CD4-positive, alpha-beta memory T cell (primary cell): ENCODE measurements around the gene TRIM71. TPM values are rescaled to one million over a fixed set of nuclear protein-coding genes. Genes with fewer than 3 reads are reported as not detected.
"Not testable (repeated sequence)": the region's sequence is repeated elsewhere in the genome, so short reads cannot be mapped to it uniquely, and the experiment has no call there.

Experiments used
- CTCF ChIA-PET: fragments of 350-600 bp; sonication (Branson Sonifier 250); formaldehyde crosslinking; loops from one replicate; lab custom pipeline; 2021; ENCODE audit warnings: inconsistent platforms; ENCODE audit not compliant: partially characterized antibody; lab: Charles Lee
- POLR2A ChIA-PET: fragments of 350-600 bp; sonication (Branson Sonifier 250); formaldehyde crosslinking; loops from one replicate; lab custom pipeline; 2021; ENCODE audit not compliant: partially characterized antibody; lab: Charles Lee
- DNase-seq, 5 donors: peaks; one replicate each; pipeline versions ENCODE4 v3.0.0 to v3.0.0-alpha.2; 2020 to 2022; ENCODE audit warnings: mixed read lengths in 1 of 5
- H3K27ac ChIP-seq: one replicate; pipeline ENCODE4 v1.7.0; 2013; ENCODE audit warnings: low read depth, low read length
- H3K27me3 ChIP-seq: 2 replicates; pipeline ENCODE4 v1.7.0; 2013; ENCODE audit warnings: mild to moderate bottlenecking, low read length, moderate library complexity; ENCODE audit not compliant: insufficient read depth
- H3K36me3 ChIP-seq: 2 replicates; pipeline ENCODE4 v1.7.0; 2013; ENCODE audit warnings: mild to moderate bottlenecking, low read length, moderate library complexity; ENCODE audit not compliant: insufficient read depth
- H3K4me1 ChIP-seq: 2 replicates; pipeline ENCODE4 v1.7.0; 2013; ENCODE audit warnings: mild to moderate bottlenecking, low read length, moderate library complexity; ENCODE audit not compliant: insufficient read depth
- H3K4me3 ChIP-seq, 2 donors: one replicate each; pipeline ENCODE4 v1.7.0; 2013; ENCODE audit warnings: low read length in 2 of 2, mild to moderate bottlenecking in 1 of 2
- H3K9me3 ChIP-seq, 2 donors: one replicate each; pipeline ENCODE4 v1.7.0; 2013; ENCODE audit warnings: low read length in 2 of 2, control low read depth in 1 of 2; ENCODE audit not compliant: control insufficient read depth in 1 of 2
- H3K27ac Mint-ChIP-seq, 7 donors: one replicate each; pipeline ENCODE4 v1.8.0; 2020 to 2021; ENCODE audit warnings: mixed read lengths in 7 of 7, mild to moderate bottlenecking in 6 of 7, inconsistent platforms in 3 of 7, moderate library complexity in 3 of 7
- H3K27me3 Mint-ChIP-seq, 2 donors: one replicate each; pipeline ENCODE4 v1.8.0; 2020 to 2021; ENCODE audit warnings: mixed read lengths in 2 of 2
- H3K36me3 Mint-ChIP-seq, 2 donors: one replicate each; pipeline ENCODE4 v1.8.0; 2020 to 2021; ENCODE audit warnings: mixed read lengths in 2 of 2, inconsistent platforms in 1 of 2, mild to moderate bottlenecking in 1 of 2
- H3K4me1 Mint-ChIP-seq, 4 donors: one replicate each; pipeline ENCODE4 v1.8.0; 2020 to 2021; ENCODE audit warnings: mixed read lengths in 4 of 4, mild to moderate bottlenecking in 1 of 4
- H3K4me3 Mint-ChIP-seq, 8 donors: one replicate each; pipeline ENCODE4 v1.8.0; 2020 to 2021; ENCODE audit warnings: mixed read lengths in 8 of 8, mild to moderate bottlenecking in 7 of 8, moderate library complexity in 6 of 8, inconsistent platforms in 3 of 8
- H3K9me3 Mint-ChIP-seq, 8 donors: one replicate each; pipeline ENCODE4 v1.8.0; 2020 to 2021; ENCODE audit warnings: mixed read lengths in 8 of 8, mild to moderate bottlenecking in 5 of 8, inconsistent platforms in 3 of 8, moderate library complexity in 1 of 8
- intact Hi-C: fragments of 100-400 bp; cut with micrococcal nuclease; formaldehyde crosslinking; loops from one replicate; pipeline ENCODE4 v1.15.1; 2023
- polyA plus RNA-seq, 2 donors: library from polyadenylated mRNA; unstranded; fragments of 300-500 nt; fragmentation: Illumina TruSeq; gene quantifications; one replicate each; pipeline ENCODE4 v1.2.3, GENCODE V29; 2021
- total RNA-seq, 2 experiments: library from RNA; stranded (reverse); gene quantifications; one replicate each; pipeline ENCODE4 v1.2.3, GENCODE V29; 2021

TRIM71 gene
- total and polyA plus RNA-seq, 4 experiments from 2014 or later = not detected

- H3K4me3 Mint-ChIP-seq = no peak overlapping the region
- no peak overlapping the region for H3K4me3 ChIP-seq
- H3K27ac Mint-ChIP-seq = no peak overlapping the region
- peaks cover 2% of the 10 kb centered on the region in 2 donors for H3K27me3 Mint-ChIP-seq
- H3K36me3 ChIP-seq = no peaks in the 10 kb centered on the region
- peaks cover 0 to 12% (median 4%) of the 10 kb centered on the region in 4 donors for H3K4me1 Mint-ChIP-seq
- intact Hi-C loops = no loop called here
- H3K9me3 Mint-ChIP-seq = peaks cover 0 to 2% (median 0%) of the 10 kb centered on the region in 8 donors
- no peaks in the 10 kb centered on the region for H3K9me3 ChIP-seq
- no peaks in the 10 kb centered on the region for H3K36me3 Mint-ChIP-seq
- no peak for DNase-seq
- H3K27ac ChIP-seq = no peak overlapping the region
- CTCF ChIA-PET = no interaction called here
- H3K4me1 ChIP-seq = peaks cover 6% of the 10 kb centered on the region
- H3K27me3 ChIP-seq = no peaks in the 10 kb centered on the region
- POLR2A ChIA-PET = no interaction called here
These were observed 25.2 kb downstream of the TRIM71 start for GRCh38 chr3:32842987-32843386.

- ChIA-PET POLR2A (no interaction called here), CTCF (no interaction called here)
- H3K4me3 Mint-ChIP-seq = no peak overlapping the region
- Histone ChIP-seq H3K9me3 (no peaks in the 10 kb centered on the region), H3K27me3 (no peaks in the 10 kb centered on the region), H3K4me1 (peaks cover 6% of the 10 kb centered on the region), H3K4me3 (no peak overlapping the region), H3K27ac (no peak overlapping the region), H3K36me3 (no peaks in the 10 kb centered on the region)
- no peak overlapping the region for H3K27ac Mint-ChIP-seq
- intact Hi-C loops = no loop called here
- no peaks in the 10 kb centered on the region for H3K36me3 Mint-ChIP-seq
- peaks cover 0 to 2% (median 0%) of the 10 kb centered on the region in 8 donors for H3K9me3 Mint-ChIP-seq
- no peak for DNase-seq
- H3K4me1 Mint-ChIP-seq = peaks cover 0 to 12% (median 4%) of the 10 kb centered on the region in 4 donors
- peaks cover 2% of the 10 kb centered on the region in 2 donors for H3K27me3 Mint-ChIP-seq
These were observed 25.9 kb downstream of the TRIM71 start for GRCh38 chr3:32843510-32844321.

- H3K4me1 Mint-ChIP-seq = peaks cover 0 to 12% (median 4%) of the 10 kb centered on the region in 4 donors
- CTCF ChIA-PET = no interaction called here
These were observed 26.5 kb downstream of the TRIM71 start for GRCh38 chr3:32844322-32844654.

GRCh38 chr3:32844914-32845313 lies 27.1 kb downstream of the TRIM71 start:
- ChIA-PET CTCF (no interaction called here), POLR2A (no interaction called here)
- H3K36me3 ChIP-seq = no peaks in the 10 kb centered on the region
- H3K9me3 Mint-ChIP-seq = peaks cover 0 to 2% (median 0%) of the 10 kb centered on the region in 8 donors
- no peaks in the 10 kb centered on the region for H3K9me3 ChIP-seq
- no peaks in the 10 kb centered on the region for H3K36me3 Mint-ChIP-seq
- no peak overlapping the region for H3K27ac Mint-ChIP-seq
- H3K4me1 ChIP-seq = peaks cover 6% of the 10 kb centered on the region
- intact Hi-C loops = no loop called here
- H3K4me3 Mint-ChIP-seq = no peak overlapping the region
- H3K27me3 ChIP-seq = no peaks in the 10 kb centered on the region
- H3K27me3 Mint-ChIP-seq = peaks cover 0 to 2% of the 10 kb centered on the region in 2 donors
- H3K27ac ChIP-seq = no peak overlapping the region
- no peak for DNase-seq
- H3K4me1 Mint-ChIP-seq = peaks cover 0 to 12% (median 4%) of the 10 kb centered on the region in 4 donors
- H3K4me3 ChIP-seq = no peak overlapping the region

More at GRCh38 chr3:32844322-32844654, 26.5 kb downstream of the TRIM71 start:
- intact Hi-C loops = no loop called here
- POLR2A ChIA-PET = no interaction called here
- Histone ChIP-seq H3K4me1 (peaks cover 6% of the 10 kb centered on the region), H3K27me3 (no peaks in the 10 kb centered on the region), H3K36me3 (no peaks in the 10 kb centered on the region), H3K4me3 (no peak overlapping the region), H3K27ac (no peak overlapping the region), H3K9me3 (no peaks in the 10 kb centered on the region)
- Mint-ChIP-seq H3K9me3 (peaks cover 0 to 2% (median 0%) of the 10 kb centered on the region in 8 donors), H3K4me3 (no peak overlapping the region), H3K27me3 (peaks cover under 1 to 2% of the 10 kb centered on the region in 2 donors), H3K27ac (no peak overlapping the region), H3K36me3 (no peaks in the 10 kb centered on the region)
- DNase-seq = no peak

- H3K9me3 Mint-ChIP-seq, H3K36me3 ChIP-seq, H3K27me3 ChIP-seq, H3K4me3 Mint-ChIP-seq, POLR2A ChIA-PET, H3K27ac ChIP-seq, intact Hi-C loops, H3K27me3 Mint-ChIP-seq, H3K4me1 ChIP-seq, DNase-seq, CTCF ChIA-PET, H3K9me3 ChIP-seq, H3K36me3 Mint-ChIP-seq, H3K27ac Mint-ChIP-seq, H3K4me3 ChIP-seq: not testable (repeated sequence)
- peaks cover 0 to 12% (median 4%) of the 10 kb centered on the region in 4 donors for H3K4me1 Mint-ChIP-seq
These were observed 27.7 kb downstream of the TRIM71 start for GRCh38 chr3:32845546-32845945.

GRCh38 chr3:32847045-32847444 lies 29.2 kb downstream of the TRIM71 start:
- H3K27me3 Mint-ChIP-seq, H3K9me3 Mint-ChIP-seq, H3K36me3 Mint-ChIP-seq, intact Hi-C loops, H3K4me3 Mint-ChIP-seq, H3K27ac ChIP-seq, H3K4me3 ChIP-seq, DNase-seq, POLR2A ChIA-PET, CTCF ChIA-PET, H3K9me3 ChIP-seq, H3K36me3 ChIP-seq, H3K4me1 ChIP-seq, H3K27me3 ChIP-seq, H3K27ac Mint-ChIP-seq: not testable (repeated sequence)
- peaks cover 0 to 11% (median 4%) of the 10 kb centered on the region in 4 donors for H3K4me1 Mint-ChIP-seq

GRCh38 chr3:32847528-32847927 lies 29.7 kb downstream of the TRIM71 start:
- peaks cover 0 to 6% (median 2%) of the 10 kb centered on the region in 4 donors for H3K4me1 Mint-ChIP-seq
- no peaks in the 10 kb centered on the region for H3K9me3 Mint-ChIP-seq
- H3K27me3 Mint-ChIP-seq = no peaks in the 10 kb centered on the region
- intact Hi-C loops = no loop called here
- Histone ChIP-seq H3K9me3 (no peaks in the 10 kb centered on the region), H3K4me1 (peaks cover 3% of the 10 kb centered on the region), H3K36me3 (no peaks in the 10 kb centered on the region), H3K27me3 (no peaks in the 10 kb centered on the region), H3K4me3 (no peak overlapping the region), H3K27ac (no peak overlapping the region)
- ChIA-PET CTCF (no interaction called here), POLR2A (no interaction called here)
- H3K4me3 Mint-ChIP-seq = no peak overlapping the region
- no peak overlapping the region for H3K27ac Mint-ChIP-seq
- DNase-seq = no peak
- no peaks in the 10 kb centered on the region for H3K36me3 Mint-ChIP-seq
